HEK293 (cell line): ENCODE results near the gene PTPN18.

Source experiments
- CTCF ChIA-PET: fragments of 350-600 bp; formaldehyde crosslinking; extraction: SDS; loops from one replicate; lab custom pipeline; 2021; ENCODE audit warnings: antibody characterized with exemption; lab: Yijun Ruan, JAX
- POLR2A ChIA-PET: fragments of 300-600 bp; formaldehyde crosslinking; extraction: SDS; loops from one replicate; lab custom pipeline; 2020; ENCODE audit warnings: antibody characterized with exemption, inconsistent platforms; lab: Yijun Ruan, JAX
- H3K27ac ChIP-seq: fragments of 200-500 bp; sonication (Bioruptor generic); 2 replicates; pipeline ENCODE4 v1.5.1; 2014; ENCODE audit warnings: low read depth, low read length, control low read depth, inconsistent platforms; ENCODE audit errors: extremely low read depth
- H3K36me3 ChIP-seq, 2 experiments: fragments of 200-500 bp in 1 of 2; sonication (Bioruptor generic) in 1 of 2; 1 replicate in 1 of 2; 2 replicates in 1 of 2; pipeline ENCODE4 v1.5.1; 2014 to 2017; ENCODE audit warnings: inconsistent platforms in 2 of 2, low read length in 2 of 2; ENCODE audit not compliant: control insufficient read depth in 2 of 2, insufficient read depth in 1 of 2
- H3K4me1 ChIP-seq: fragments of 200-500 bp; sonication (Bioruptor generic); 2 replicates; pipeline ENCODE4 v1.5.1; 2014; ENCODE audit warnings: mild to moderate bottlenecking, low read length, inconsistent platforms; ENCODE audit not compliant: control insufficient read depth, insufficient read depth
- H3K4me3 ChIP-seq: 2 replicates; pipeline ENCODE4 v1.5.1; 2011; ENCODE audit warnings: low read depth, mild to moderate bottlenecking, control low read depth, low read length, moderate library complexity
- H3K9me3 ChIP-seq: fragments of 200-500 bp; sonication (Bioruptor generic); 2 replicates; pipeline ENCODE4 v1.5.1; 2014; ENCODE audit warnings: low read depth, low read length, inconsistent platforms; ENCODE audit not compliant: control insufficient read depth, insufficient read depth
- BCL11B ChIP-seq: fragments of 450-650 bp; formaldehyde crosslinking; IDR thresholded peaks from 2 replicates; pipeline ENCODE4 v1.5.1; 2016; ENCODE audit warnings: low read depth, missing biosample characterization, missing genetic modification characterization
- GLI2 ChIP-seq: fragments of 450-650 bp; formaldehyde crosslinking; IDR thresholded peaks from 2 replicates; pipeline ENCODE4; 2017; ENCODE audit warnings: missing biosample characterization, missing genetic modification characterization, low read depth, borderline replicate concordance
- KLF9 ChIP-seq: fragments of 450-650 bp; formaldehyde crosslinking; IDR thresholded peaks from 2 replicates; pipeline ENCODE4 v1.5.1; 2016; ENCODE audit warnings: missing biosample characterization, missing genetic modification characterization, low read depth
- PRDM1 ChIP-seq: fragments of 450-650 bp; formaldehyde crosslinking; IDR thresholded peaks from 2 replicates; pipeline ENCODE4; 2016; ENCODE audit warnings: missing biosample characterization, missing genetic modification characterization
- SP3 ChIP-seq: fragments of 450-650 bp; formaldehyde crosslinking; IDR thresholded peaks from 2 replicates; pipeline ENCODE4 v1.5.1; 2016; ENCODE audit warnings: missing biosample characterization, missing genetic modification characterization
- WT1 ChIP-seq: fragments of 450-650 bp; formaldehyde crosslinking; IDR thresholded peaks from 2 replicates; pipeline ENCODE4 v1.5.1; 2016; ENCODE audit warnings: missing biosample characterization, missing genetic modification characterization
- ZBTB1 ChIP-seq: fragments of 450-650 bp; formaldehyde crosslinking; IDR thresholded peaks from 2 replicates; pipeline ENCODE4 v1.5.1; 2016; ENCODE audit warnings: missing biosample characterization, missing genetic modification characterization
- ZBTB17 ChIP-seq: fragments of 450-650 bp; formaldehyde crosslinking; IDR thresholded peaks from 2 replicates; pipeline ENCODE4 v1.5.1; 2016; ENCODE audit warnings: missing biosample characterization, missing genetic modification characterization
- ZBTB21 ChIP-seq: fragments of 450-650 bp; formaldehyde crosslinking; IDR thresholded peaks from 2 replicates; pipeline ENCODE4 v1.5.1; 2017; ENCODE audit warnings: missing biosample characterization, missing genetic modification characterization
- ZBTB49 ChIP-seq: fragments of 450-650 bp; formaldehyde crosslinking; IDR thresholded peaks from 2 replicates; pipeline ENCODE4 v1.5.1; 2016; ENCODE audit warnings: missing biosample characterization, missing genetic modification characterization, low read depth
- ZBTB7A ChIP-seq: fragments of 450-650 bp; formaldehyde crosslinking; IDR thresholded peaks from 2 replicates; pipeline ENCODE4 v1.5.1; 2016; ENCODE audit warnings: low read depth, missing biosample characterization, missing genetic modification characterization
- ZIC2 ChIP-seq: fragments of 450-650 bp; formaldehyde crosslinking; IDR thresholded peaks from 2 replicates; pipeline ENCODE4 v1.5.1; 2016; ENCODE audit warnings: missing biosample characterization, missing genetic modification characterization
- ZNF112 ChIP-seq: fragments of 450-650 bp; formaldehyde crosslinking; IDR thresholded peaks from 2 replicates; pipeline ENCODE4 v1.5.0; 2017; ENCODE audit warnings: missing biosample characterization, missing genetic modification characterization
- ZNF121 ChIP-seq: fragments of 450-650 bp; formaldehyde crosslinking; IDR thresholded peaks from 2 replicates; pipeline ENCODE4 v1.5.1; 2016; ENCODE audit warnings: missing biosample characterization, missing genetic modification characterization
- ZNF133 ChIP-seq: fragments of 450-650 bp; formaldehyde crosslinking; IDR thresholded peaks from 2 replicates; pipeline ENCODE4 v1.5.1; 2016; ENCODE audit warnings: missing biosample characterization, missing genetic modification characterization
- ZNF155 ChIP-seq: fragments of 450-650 bp; formaldehyde crosslinking; IDR thresholded peaks from 2 replicates; pipeline ENCODE4 v1.5.1; 2016; ENCODE audit warnings: missing biosample characterization, missing genetic modification characterization
- ZNF16 ChIP-seq: fragments of 450-650 bp; formaldehyde crosslinking; IDR thresholded peaks from 2 replicates; pipeline ENCODE4 v1.5.1; 2016; ENCODE audit warnings: low read depth, missing biosample characterization, missing genetic modification characterization
- ZNF18 ChIP-seq: fragments of 450-650 bp; formaldehyde crosslinking; IDR thresholded peaks from 2 replicates; pipeline ENCODE4 v1.5.1; 2016; ENCODE audit warnings: missing biosample characterization, missing genetic modification characterization
- ZNF239 ChIP-seq: fragments of 450-650 bp; formaldehyde crosslinking; IDR thresholded peaks from 2 replicates; pipeline ENCODE4 v1.5.1; 2016; ENCODE audit warnings: missing biosample characterization, missing genetic modification characterization
- ZNF335 ChIP-seq: fragments of 450-650 bp; formaldehyde crosslinking; conservative IDR thresholded peaks from 2 replicates; pipeline ENCODE4 v1.5.1; 2016; ENCODE audit warnings: missing biosample characterization, missing genetic modification characterization
- ZNF37A ChIP-seq: fragments of 450-650 bp; IDR thresholded peaks from 2 replicates; pipeline ENCODE4 v1.5.1; 2018; ENCODE audit warnings: missing biosample characterization, missing genetic modification characterization
- ZNF521 ChIP-seq: fragments of 450-650 bp; formaldehyde crosslinking; IDR thresholded peaks from 2 replicates; pipeline ENCODE4 v1.5.1; 2017; ENCODE audit warnings: missing biosample characterization, mild to moderate bottlenecking, missing genetic modification characterization
- ZNF585B ChIP-seq: fragments of 450-650 bp; formaldehyde crosslinking; IDR thresholded peaks from 2 replicates; pipeline ENCODE4 v1.5.1; 2016; ENCODE audit warnings: missing biosample characterization, missing genetic modification characterization
- ZNF645 ChIP-seq: fragments of 450-650 bp; formaldehyde crosslinking; IDR thresholded peaks from 2 replicates; pipeline ENCODE4; 2016; ENCODE audit warnings: missing biosample characterization, missing genetic modification characterization
- ZNF670 ChIP-seq: fragments of 450-650 bp; formaldehyde crosslinking; IDR thresholded peaks from 2 replicates; pipeline ENCODE4 v1.5.1; 2016; ENCODE audit warnings: missing biosample characterization, missing genetic modification characterization, low read depth
- ZNF704 ChIP-seq: fragments of 450-650 bp; formaldehyde crosslinking; IDR thresholded peaks from 2 replicates; pipeline ENCODE4 v1.5.1; 2016; ENCODE audit warnings: missing biosample characterization, missing genetic modification characterization
- ZNF768 ChIP-seq: fragments of 450-650 bp; formaldehyde crosslinking; IDR thresholded peaks from 2 replicates; pipeline ENCODE4 v1.5.1; 2018; ENCODE audit warnings: missing biosample characterization, mild to moderate bottlenecking, missing genetic modification characterization
- ZSCAN23 ChIP-seq: fragments of 450-650 bp; formaldehyde crosslinking; IDR thresholded peaks from 2 replicates; pipeline ENCODE4 v1.5.1; 2016; ENCODE audit warnings: missing biosample characterization, missing genetic modification characterization
- TF ChIP-seq, protein P1 (sequence below): fragments of 450-650 bp; formaldehyde crosslinking; IDR thresholded peaks from 2 replicates; pipeline ENCODE4 v1.5.1; 2016; ENCODE audit warnings: missing biosample characterization, missing genetic modification characterization
- TF ChIP-seq, protein P2 (sequence below): IDR thresholded peaks from 2 replicates; pipeline ENCODE4 v1.6.1; 2011; ENCODE audit warnings: mild to moderate bottlenecking, low read depth, low read length, borderline replicate concordance

PTPN18 gene

DNA sequence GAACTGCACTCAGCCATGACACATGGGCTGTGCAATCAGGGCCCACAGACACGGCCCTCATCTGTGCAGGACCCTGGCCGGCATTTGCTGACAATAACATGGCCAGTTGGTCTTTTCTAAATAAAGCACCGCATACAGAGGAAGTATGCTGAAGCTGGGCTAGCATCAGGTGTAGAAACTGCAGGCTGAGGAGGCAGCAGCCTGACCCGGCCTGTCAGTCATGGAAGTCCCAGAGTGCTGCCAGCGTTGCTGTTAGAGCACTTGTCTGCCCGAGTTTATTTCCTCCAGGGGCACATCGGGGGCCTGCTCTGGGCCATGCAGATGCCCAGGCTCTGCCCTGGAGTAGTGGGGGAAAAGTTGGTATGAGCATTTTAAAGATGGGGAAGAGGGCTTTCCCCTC, 4.1 kb upstream of the PTPN18 start:
- Histone ChIP-seq H3K4me1 (peaks cover 3% of the 10 kb centered on the region; the same call in 1 of the 2 replicates), H3K9me3 (no peaks in the 10 kb centered on the region), H3K4me3 (no peak overlapping the region), H3K36me3 (peaks cover 9 to 31% of the 10 kb centered on the region in 2 experiments; a peak in 2 of 3 replicates), H3K27ac (no peak overlapping the region)
- TF ChIP-seq ZNF121 (tag by site-specific recombination) (no peak), ZNF704 (no peak), WT1 (tag by site-specific recombination) (no peak), ZNF239 (no peak), ZBTB17 (tag by site-specific recombination) (no peak), ZNF670 (tag by site-specific recombination) (no peak), ZNF37A (tag by site-specific recombination) (no peak), ZNF155 (tag by site-specific recombination) (no peak), ZNF18 (no peak), SP3 (tag by site-specific recombination) (no peak), PRDM1 (tag by site-specific recombination) (no peak), ZBTB21 (tag by site-specific recombination) (no peak), ZNF335 (tag by site-specific recombination) (no peak), ZNF521 (tag by site-specific recombination) (no peak), ZNF112 (tag by site-specific recombination) (no peak), BCL11B (tag by site-specific recombination) (no peak), ZBTB49 (no peak)
- TF ChIP-seq, protein P1, sequence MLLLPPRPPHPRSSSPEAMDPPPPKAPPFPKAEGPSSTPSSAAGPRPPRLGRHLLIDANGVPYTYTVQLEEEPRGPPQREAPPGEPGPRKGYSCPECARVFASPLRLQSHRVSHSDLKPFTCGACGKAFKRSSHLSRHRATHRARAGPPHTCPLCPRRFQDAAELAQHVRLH (tag by site-specific recombination), result no peak
- CTCF ChIA-PET, result interaction anchor here (0.7 kb wide), 1 partner anchor 368 kb away, joined by 3 read pairs; no protein-coding TSS in a partner anchor
- POLR2A ChIA-PET, result interaction anchor here (2.6 kb wide), 1 partner anchor 9 kb away, joined by 11 read pairs; the partner anchor contains the start of gene IMP4

GRCh38 chr2:130352237-130352636, 3.6 kb upstream of the PTPN18 start:
- no peak for TF ChIP-seq ZNF521 (tag by site-specific recombination)
- TF ChIP-seq ZNF768, result no peak
- no peak for TF ChIP-seq ZNF16 (tag by site-specific recombination)
- TF ChIP-seq, protein P2, sequence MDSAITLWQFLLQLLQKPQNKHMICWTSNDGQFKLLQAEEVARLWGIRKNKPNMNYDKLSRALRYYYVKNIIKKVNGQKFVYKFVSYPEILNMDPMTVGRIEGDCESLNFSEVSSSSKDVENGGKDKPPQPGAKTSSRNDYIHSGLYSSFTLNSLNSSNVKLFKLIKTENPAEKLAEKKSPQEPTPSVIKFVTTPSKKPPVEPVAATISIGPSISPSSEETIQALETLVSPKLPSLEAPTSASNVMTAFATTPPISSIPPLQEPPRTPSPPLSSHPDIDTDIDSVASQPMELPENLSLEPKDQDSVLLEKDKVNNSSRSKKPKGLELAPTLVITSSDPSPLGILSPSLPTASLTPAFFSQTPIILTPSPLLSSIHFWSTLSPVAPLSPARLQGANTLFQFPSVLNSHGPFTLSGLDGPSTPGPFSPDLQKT, result no peak
- no peak for TF ChIP-seq ZIC2
- no peak for TF ChIP-seq KLF9 (tag by site-specific recombination)
- no peak for TF ChIP-seq ZBTB7A (tag by site-specific recombination)
- TF ChIP-seq ZSCAN23, result no peak
- TF ChIP-seq, protein P1 (tag by site-specific recombination), result no peak
- no peak for TF ChIP-seq ZNF585B (tag by site-specific recombination)
- no peak for TF ChIP-seq GLI2
- TF ChIP-seq ZNF133, result no peak
- no peak for TF ChIP-seq ZBTB1 (tag by site-specific recombination)
- TF ChIP-seq ZNF645, result no peak
- POLR2A ChIA-PET, result interaction anchor here (2.6 kb wide), 1 partner anchor 10 kb away, joined by 11 read pairs; the partner anchor contains the start of gene IMP4
- Histone ChIP-seq H3K9me3 (no peaks in the 10 kb centered on the region), H3K36me3 (peaks cover 3 to 26% of the 10 kb centered on the region in 2 experiments; a peak in 2 of 3 replicates), H3K27ac (no peak overlapping the region), H3K4me3 (no peak overlapping the region), H3K4me1 (peaks cover 3% of the 10 kb centered on the region; the same call in 1 of the 2 replicates)
- CTCF ChIA-PET, result interaction anchor here (0.7 kb wide), 1 partner anchor 369 kb away, joined by 3 read pairs; no protein-coding TSS in a partner anchor
